Measurements from ENCODE around the gene LCOR. TPM values are rescaled to one million over a fixed set of nuclear protein-coding genes. Genes with fewer than 3 reads are reported as not detected.

Gene LCOR
- total and polyA plus RNA-seq, 2 experiments from 2014 or later = 9.1 to 14.8 TPM

- Histone ChIP-seq H3K4me3 (no peak overlapping the region), H3K4me2 (ENCODE audit: unreplicated experiment) (no peak overlapping the region), H3K9me3 (ENCODE audit: low read depth) (no peaks in the 10 kb centered on the region), H3F3A (ENCODE audit: insufficient read depth) (0 out of 2 replicates have a peak, but pooled peaks cover 5% of the 10 kb centered on the region), H3K27me3 (replicated peaks; ENCODE audit: insufficient read depth) (no peaks in the 10 kb centered on the region), H3K36me3 (ENCODE audit: low read depth) (no peaks in the 10 kb centered on the region), H3K27ac (no peak overlapping the region), H3K9me2 (ENCODE audit: insufficient read depth) (no peaks in the 10 kb centered on the region), H3K79me2 (ENCODE audit: insufficient read depth) (peaks cover 100% of the 10 kb centered on the region), H4K20me1 (ENCODE audit: insufficient read depth) (peaks cover 33% of the 10 kb centered on the region), H2AFZ (no peak overlapping the region), H3K9ac (no peak overlapping the region), H3K4me1 (ENCODE audit: insufficient read depth) (no peaks in the 10 kb centered on the region)
- no peak for TF ChIP-seq EZH2 (IDR thresholded peaks at IDR 0.05; ENCODE audit: insufficient read depth, poor library complexity, severe bottlenecking)
- TF ChIP-seq EZH2phosphoT487 (IDR thresholded peaks at IDR 0.05; ENCODE audit: insufficient read depth, low read depth) = no peak
- DNase-seq = peak; percentile 1
- in situ Hi-C loops (cut with MboI) = no loop called here
- WGBS, 2 experiments (ENCODE audit: low coverage in 1 of 2, low lambda C conversion rate in 2 of 2, missing lambda C conversion rate in 2 of 2) = 95 to 98% methylated on average over 2 of the region's 2 CpGs
Observed at GRCh38 chr10:96880575-96880974, 48.5 kb downstream of the LCOR start.

GRCh38 chr10:96889415-96890171, 57.5 kb downstream of the LCOR start:
- Histone ChIP-seq H3K4me2 (ENCODE audit: unreplicated experiment) (no peak overlapping the region), H3F3A (ENCODE audit: insufficient read depth) (0 out of 2 replicates have a peak, but pooled peaks cover under 1% of the 10 kb centered on the region), H3K9me3 (ENCODE audit: low read depth) (no peaks in the 10 kb centered on the region), H3K9ac (no peak overlapping the region), H3K27ac (no peak overlapping the region), H4K20me1 (ENCODE audit: insufficient read depth) (peaks cover 20% of the 10 kb centered on the region), H3K9me2 (ENCODE audit: insufficient read depth) (no peaks in the 10 kb centered on the region), H3K79me2 (ENCODE audit: insufficient read depth) (peaks cover 100% of the 10 kb centered on the region), H3K36me3 (ENCODE audit: low read depth) (0 out of 2 replicates have a peak, but pooled peaks cover 5% of the 10 kb centered on the region), H3K4me3 (no peak overlapping the region), H3K27me3 (replicated peaks; ENCODE audit: insufficient read depth) (no peaks in the 10 kb centered on the region), H2AFZ (no peak overlapping the region), H3K4me1 (ENCODE audit: insufficient read depth) (no peaks in the 10 kb centered on the region)
- TF ChIP-seq EZH2phosphoT487 (IDR thresholded peaks at IDR 0.05; ENCODE audit: insufficient read depth, low read depth) (no peak), EZH2 (IDR thresholded peaks at IDR 0.05; ENCODE audit: insufficient read depth, poor library complexity, severe bottlenecking) (no peak)
- in situ Hi-C loops (cut with MboI) = no loop called here
- DNase-seq = no peak
- 97 to 99% methylated on average over 12 of the region's 12 CpGs for WGBS, 2 experiments (ENCODE audit: low coverage in 1 of 2, low lambda C conversion rate in 2 of 2, missing lambda C conversion rate in 2 of 2)

- TF ChIP-seq EZH2 (IDR thresholded peaks at IDR 0.05; ENCODE audit: insufficient read depth, poor library complexity, severe bottlenecking) (no peak), EZH2phosphoT487 (IDR thresholded peaks at IDR 0.05; ENCODE audit: insufficient read depth, low read depth) (no peak)
- H3K9me3 ChIP-seq (ENCODE audit: low read depth) = no peaks in the 10 kb centered on the region
- 0 out of 2 replicates have a peak, but pooled peaks cover 5% of the 10 kb centered on the region for H3K36me3 ChIP-seq (ENCODE audit: low read depth)
- in situ Hi-C loops (cut with MboI) = no loop called here
- no peak overlapping the region for H3K4me3 ChIP-seq
- WGBS, 2 experiments (ENCODE audit: low coverage in 1 of 2, low lambda C conversion rate in 2 of 2, missing lambda C conversion rate in 2 of 2) = 100% methylated on average over 1 of the region's 1 CpG
- peaks cover 20% of the 10 kb centered on the region for H4K20me1 ChIP-seq (ENCODE audit: insufficient read depth)
- no peaks in the 10 kb centered on the region for H3K9me2 ChIP-seq (ENCODE audit: insufficient read depth)
- no peak overlapping the region for H3K27ac ChIP-seq
- peaks cover 100% of the 10 kb centered on the region for H3K79me2 ChIP-seq (ENCODE audit: insufficient read depth)
- no peak overlapping the region for H2AFZ ChIP-seq
- H3K9ac ChIP-seq = no peak overlapping the region
- no peak overlapping the region for H3K4me2 ChIP-seq (ENCODE audit: unreplicated experiment)
- H3F3A ChIP-seq (ENCODE audit: insufficient read depth) = no peaks in the 10 kb centered on the region
- H3K4me1 ChIP-seq (ENCODE audit: insufficient read depth) = no peaks in the 10 kb centered on the region
- no peaks in the 10 kb centered on the region for H3K27me3 ChIP-seq (replicated peaks; ENCODE audit: insufficient read depth)
- DNase-seq = no peak
Observed at GRCh38 chr10:96890172-96890513, 58.0 kb downstream of the LCOR start.

GRCh38 chr10:96890580-96890979, 58.5 kb downstream of the LCOR start:
- WGBS, 2 experiments (ENCODE audit: low coverage in 1 of 2, low lambda C conversion rate in 2 of 2, missing lambda C conversion rate in 2 of 2) = 90 to 92% methylated on average over 3 of the region's 3 CpGs
- Histone ChIP-seq H3K9me2 (ENCODE audit: insufficient read depth) (no peaks in the 10 kb centered on the region), H3K9ac (no peak overlapping the region), H3K4me3 (no peak overlapping the region), H3K27me3 (replicated peaks; ENCODE audit: insufficient read depth) (no peaks in the 10 kb centered on the region), H3K4me1 (ENCODE audit: insufficient read depth) (no peaks in the 10 kb centered on the region), H3K36me3 (ENCODE audit: low read depth) (0 out of 2 replicates have a peak, but pooled peaks cover 5% of the 10 kb centered on the region), H3K79me2 (ENCODE audit: insufficient read depth) (peaks cover 100% of the 10 kb centered on the region), H3F3A (ENCODE audit: insufficient read depth) (no peaks in the 10 kb centered on the region), H3K4me2 (ENCODE audit: unreplicated experiment) (no peak overlapping the region), H2AFZ (no peak overlapping the region), H3K9me3 (ENCODE audit: low read depth) (no peaks in the 10 kb centered on the region), H3K27ac (no peak overlapping the region), H4K20me1 (ENCODE audit: insufficient read depth) (peaks cover 22% of the 10 kb centered on the region)
- TF ChIP-seq EZH2 (IDR thresholded peaks at IDR 0.05; ENCODE audit: insufficient read depth, poor library complexity, severe bottlenecking) (no peak), EZH2phosphoT487 (IDR thresholded peaks at IDR 0.05; ENCODE audit: insufficient read depth, low read depth) (no peak)
- DNase-seq = no peak
- in situ Hi-C loops (cut with MboI) = no loop called here

All from GM23248 (cell line).